ENCODE results near the gene CLIC4. TPM values are rescaled to one million over a fixed set of nuclear protein-coding genes. Genes with fewer than 3 reads are reported as not detected.

CLIC4 gene
- total RNA-seq, 1 donor, result 544 TPM

DNA sequence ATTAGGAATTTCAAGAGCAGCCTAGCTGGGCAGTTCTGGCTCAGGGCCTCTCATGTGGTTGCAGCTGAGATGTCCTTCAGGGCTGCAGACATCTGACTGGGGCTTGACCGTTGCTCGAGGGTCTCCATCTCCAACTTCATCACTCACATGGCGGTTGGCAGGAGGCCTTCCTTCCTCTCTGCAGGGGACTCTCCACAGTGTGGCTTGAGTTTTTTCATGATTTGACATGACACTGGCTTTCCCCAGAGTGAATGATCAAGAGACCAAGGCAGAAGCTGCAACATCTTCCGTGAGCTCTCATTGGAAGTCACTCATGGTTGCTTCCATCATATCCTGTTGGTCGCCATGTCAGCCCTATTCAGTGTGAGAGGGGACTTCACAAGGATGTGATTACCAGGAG lies 110.2 kb downstream of the CLIC4 start:
- DNase-seq (ENCODE audit: low read depth), result no peak
- TF ChIP-seq, protein P1, sequence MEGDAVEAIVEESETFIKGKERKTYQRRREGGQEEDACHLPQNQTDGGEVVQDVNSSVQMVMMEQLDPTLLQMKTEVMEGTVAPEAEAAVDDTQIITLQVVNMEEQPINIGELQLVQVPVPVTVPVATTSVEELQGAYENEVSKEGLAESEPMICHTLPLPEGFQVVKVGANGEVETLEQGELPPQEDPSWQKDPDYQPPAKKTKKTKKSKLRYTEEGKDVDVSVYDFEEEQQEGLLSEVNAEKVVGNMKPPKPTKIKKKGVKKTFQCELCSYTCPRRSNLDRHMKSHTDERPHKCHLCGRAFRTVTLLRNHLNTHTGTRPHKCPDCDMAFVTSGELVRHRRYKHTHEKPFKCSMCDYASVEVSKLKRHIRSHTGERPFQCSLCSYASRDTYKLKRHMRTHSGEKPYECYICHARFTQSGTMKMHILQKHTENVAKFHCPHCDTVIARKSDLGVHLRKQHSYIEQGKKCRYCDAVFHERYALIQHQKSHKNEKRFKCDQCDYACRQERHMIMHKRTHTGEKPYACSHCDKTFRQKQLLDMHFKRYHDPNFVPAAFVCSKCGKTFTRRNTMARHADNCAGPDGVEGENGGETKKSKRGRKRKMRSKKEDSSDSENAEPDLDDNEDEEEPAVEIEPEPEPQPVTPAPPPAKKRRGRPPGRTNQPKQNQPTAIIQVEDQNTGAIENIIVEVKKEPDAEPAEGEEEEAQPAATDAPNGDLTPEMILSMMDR (IDR thresholded peaks at IDR 0.05; ENCODE audit: insufficient read depth, low read depth, low read length), result no peak
- H3K4me3 ChIP-seq (ENCODE audit: low read depth, low read length), result no peak overlapping the region

DNA sequence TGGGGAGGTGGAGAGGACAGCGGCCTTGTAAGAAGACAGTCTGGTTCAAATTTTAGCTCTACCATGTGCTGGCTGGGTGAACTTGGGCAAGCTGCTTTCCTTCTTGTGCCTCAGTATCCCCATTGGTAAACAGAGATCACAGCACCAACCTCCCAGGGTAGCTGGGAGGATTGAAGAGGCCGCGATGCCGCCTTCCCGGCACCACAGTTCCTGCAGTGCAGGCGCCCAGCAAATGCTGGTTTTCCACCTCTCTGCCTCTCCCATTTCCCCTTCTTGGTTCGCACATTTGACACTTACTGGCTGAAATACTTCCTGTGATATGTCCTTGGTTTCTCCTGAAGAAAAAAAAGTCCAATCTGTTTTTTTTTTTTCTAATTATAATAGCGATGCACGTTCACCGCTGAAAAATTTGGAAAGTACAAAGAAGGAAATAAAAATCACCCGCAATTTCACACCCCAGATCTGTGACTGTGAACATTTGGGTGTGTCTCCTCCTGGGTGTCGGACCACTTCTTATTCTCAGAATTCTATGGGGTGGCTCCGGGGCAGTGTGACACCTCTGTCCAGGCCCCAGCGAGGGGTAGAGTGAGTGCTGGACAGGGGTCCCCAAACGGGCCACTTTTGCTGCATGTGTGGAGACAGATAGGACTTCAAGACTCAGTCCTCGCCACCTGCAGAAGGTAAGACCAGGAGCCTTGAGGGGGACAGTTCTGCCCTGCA lies 111.7 kb downstream of the CLIC4 start:
- H3K4me3 ChIP-seq (ENCODE audit: low read depth, low read length), result no peak overlapping the region
- no peak for DNase-seq (ENCODE audit: low read depth)
- TF ChIP-seq, protein P1 (IDR thresholded peaks at IDR 0.05; ENCODE audit: insufficient read depth, low read depth, low read length), result no peak

DNA sequence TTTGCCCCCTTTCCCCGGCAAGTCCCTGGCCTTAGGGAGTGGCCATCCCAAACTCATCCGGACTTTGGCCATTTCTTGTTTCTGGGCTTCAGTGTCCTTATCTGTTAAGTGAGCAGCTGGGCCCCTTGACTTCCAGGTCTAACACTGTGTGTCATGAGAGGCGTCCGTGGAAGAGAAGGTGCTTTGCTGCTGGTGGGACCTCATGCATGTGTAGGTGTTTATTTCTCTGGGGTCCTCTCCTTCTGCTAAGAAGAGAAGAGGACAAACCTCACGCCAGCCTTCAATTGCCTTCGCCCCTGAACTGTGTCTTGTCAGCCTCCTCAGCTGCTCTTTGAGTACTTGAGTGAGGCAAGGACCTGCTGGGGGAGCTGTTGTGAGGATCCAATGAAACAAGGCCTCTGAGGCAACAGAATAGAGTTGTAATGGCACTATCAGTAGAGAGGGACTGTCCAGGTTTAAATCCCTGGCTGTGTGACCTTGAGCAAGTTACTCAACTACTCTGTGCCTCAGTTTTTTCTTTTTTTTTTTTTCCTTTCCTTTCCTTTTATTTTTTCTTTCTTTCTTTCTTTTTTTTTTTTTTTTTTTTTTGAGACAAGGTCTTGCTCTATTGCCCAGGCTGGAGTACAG lies 112.4 kb downstream of the CLIC4 start:
- DNase-seq (ENCODE audit: low read depth), result no peak
- TF ChIP-seq, protein P1 (IDR thresholded peaks at IDR 0.05; ENCODE audit: insufficient read depth, low read depth, low read length), result no peak

DNA sequence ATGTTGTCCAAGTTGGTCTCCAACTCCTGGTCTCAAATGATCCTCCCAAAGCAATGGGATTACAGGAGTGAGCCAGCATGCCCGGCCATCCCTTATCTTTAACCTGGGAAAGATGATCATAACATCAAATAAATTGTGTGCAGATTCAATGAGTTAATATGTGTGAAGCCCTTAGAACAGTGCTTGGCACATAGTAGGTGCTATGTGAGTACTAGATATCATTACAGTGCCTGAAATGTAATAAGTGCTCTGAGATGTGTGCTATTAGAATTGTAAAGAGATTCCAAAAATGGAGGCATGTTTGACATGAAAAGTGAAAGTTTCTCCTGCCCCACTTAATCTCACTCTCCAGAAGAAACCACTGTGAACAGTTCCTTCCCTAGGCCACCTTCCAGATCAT lies 113.0 kb downstream of the CLIC4 start:
- no peak for DNase-seq (ENCODE audit: low read depth)
- no peak overlapping the region for H3K4me3 ChIP-seq (ENCODE audit: low read depth, low read length)
- TF ChIP-seq, protein P1 (IDR thresholded peaks at IDR 0.05; ENCODE audit: insufficient read depth, low read depth, low read length), result no peak

More for the DNA sequence above, 112.4 kb downstream of the CLIC4 start:
- no peak overlapping the region for H3K4me3 ChIP-seq (ENCODE audit: low read depth, low read length)

DNA sequence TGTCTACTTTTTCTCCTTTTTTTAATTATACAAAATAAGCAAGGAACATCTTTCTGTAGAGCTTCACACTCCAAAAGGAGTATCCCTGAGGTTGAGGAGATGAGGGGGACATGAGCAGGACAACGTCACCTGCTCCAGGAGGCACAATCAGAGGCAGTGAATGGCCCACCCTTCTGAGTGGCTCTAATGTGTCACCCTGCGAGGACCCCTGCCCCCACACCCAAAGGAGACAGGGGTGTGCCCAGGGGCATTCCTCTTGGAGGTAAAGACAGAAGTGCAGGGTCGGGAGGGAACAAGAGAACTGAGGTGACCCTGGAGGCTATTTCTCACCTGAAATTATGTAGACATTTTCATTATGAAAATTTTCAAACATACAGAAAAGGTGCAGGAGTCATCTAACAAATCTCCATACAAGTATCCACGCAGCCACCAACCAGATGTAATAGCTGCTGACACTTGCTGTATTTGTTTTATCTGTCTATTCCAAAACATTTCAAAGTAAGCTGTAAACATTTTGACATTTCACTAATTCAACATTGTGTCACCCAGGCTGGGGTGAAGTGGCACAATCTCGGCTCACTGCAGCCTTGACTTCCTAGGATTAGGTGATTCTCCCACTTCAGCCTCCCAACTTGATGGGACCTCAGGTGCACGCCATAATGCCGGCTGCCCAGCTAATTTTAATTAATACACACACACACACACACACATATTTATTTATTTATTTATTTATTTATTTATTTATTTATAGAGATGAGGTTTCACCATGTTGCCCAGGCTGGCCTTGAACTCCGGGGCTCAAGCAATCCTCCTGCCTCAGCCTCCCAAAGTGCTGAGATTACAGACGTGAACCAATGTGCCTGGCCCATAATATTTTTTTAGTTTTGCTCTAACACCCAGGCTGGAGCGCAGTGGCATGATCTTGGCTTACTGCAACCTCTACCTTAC lies 114.1 kb downstream of the CLIC4 start:
- no peak overlapping the region for H3K4me3 ChIP-seq (ENCODE audit: low read depth, low read length)
- TF ChIP-seq, protein P1 (IDR thresholded peaks at IDR 0.05; ENCODE audit: insufficient read depth, low read depth, low read length), result no peak
- peak; percentile 21 for DNase-seq (ENCODE audit: low read depth)

DNA sequence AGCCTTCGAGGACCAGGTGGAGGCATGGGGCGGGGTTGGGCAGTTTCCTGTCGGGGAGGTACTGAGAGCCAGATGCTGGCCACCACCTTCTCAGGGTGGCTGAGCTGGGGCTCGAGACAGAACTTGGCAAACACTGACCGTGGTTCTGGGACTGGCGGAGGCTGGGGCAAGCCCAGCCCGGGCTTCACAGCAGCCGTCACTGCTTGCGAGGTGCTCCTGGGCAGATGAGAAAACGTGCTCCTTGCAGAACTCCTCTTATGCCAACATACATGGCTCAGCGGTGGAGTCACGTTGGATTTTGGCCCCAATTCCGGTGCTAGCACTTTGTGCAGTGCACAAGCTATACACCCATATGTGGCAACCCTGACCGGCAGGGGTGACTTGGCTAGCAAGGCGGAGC lies 115.6 kb downstream of the CLIC4 start:
- H3K4me3 ChIP-seq (ENCODE audit: low read depth, low read length), result no peak overlapping the region
- TF ChIP-seq, protein P1 (IDR thresholded peaks at IDR 0.05; ENCODE audit: insufficient read depth, low read depth, low read length), result no peak
- no peak for DNase-seq (ENCODE audit: low read depth)
